8988T (cell line): ENCODE results near the gene HAGH.

Experiments used
- DNase-seq: peaks from one replicate; pipeline ENCODE4 v3.0.0; 2011

Gene HAGH

DNA sequence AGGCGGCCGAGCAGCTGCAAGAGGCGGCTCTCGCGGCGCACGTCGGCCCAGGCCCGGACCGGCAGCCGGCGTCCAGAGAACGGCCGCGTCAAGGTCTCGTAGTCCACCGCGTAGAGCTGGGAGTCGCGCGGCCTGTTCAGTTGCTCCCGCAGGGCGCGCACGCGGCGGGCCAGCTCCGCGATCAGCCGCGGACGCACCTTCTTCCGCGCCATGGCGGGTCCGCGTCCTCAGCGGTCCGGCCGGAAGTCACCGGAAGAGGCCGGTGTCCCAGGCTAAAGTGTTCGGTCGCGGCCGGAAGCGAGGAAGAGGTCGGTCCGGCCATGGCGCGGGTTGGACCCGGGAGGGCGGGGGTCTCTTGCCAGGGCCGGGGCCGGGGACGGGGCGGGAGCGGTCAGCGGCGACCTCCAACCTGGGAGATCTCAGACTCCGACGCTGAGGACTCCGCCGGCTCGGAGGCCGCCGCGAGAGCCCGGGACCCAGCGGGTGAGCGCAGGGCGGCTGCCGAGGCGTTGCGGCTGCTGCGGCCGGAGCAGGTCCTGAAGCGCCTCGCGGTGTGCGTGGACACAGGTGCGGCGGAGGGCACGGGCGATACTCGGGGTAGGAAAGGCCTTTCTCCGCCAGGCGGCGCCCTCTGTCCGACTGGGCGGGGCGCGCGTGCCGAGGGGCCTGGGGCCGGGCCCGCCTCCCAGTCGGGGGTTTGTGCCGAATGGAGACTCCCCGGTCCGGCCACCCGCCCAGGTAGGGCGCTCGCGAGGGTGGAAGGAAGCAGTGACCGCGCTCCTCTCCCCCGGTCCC lies 53.5 kb downstream of the HAGH start, which contains the start of gene MRPS34:
TSS of gene MRPS34 (minus strand) at position 227 of the 795 bp plus-strand sequence. CDS start at position 212, 15 bp downstream.
- DNase-seq: peak; percentile 85

GRCh38 chr16:1772362-1772907 lies 54.2 kb downstream of the HAGH start, which contains the start of gene EME2:
TSS of gene EME2 (plus strand) at chr16:1772810. CDS start at chr16:1773228, 418 bp downstream.
- DNase-seq: no peak

- DNase-seq: no peak
Measured at GRCh38 chr16:1771864-1772361, 54.7 kb downstream of the HAGH start.

- DNase-seq: peak; percentile 79
Measured at GRCh38 chr16:1771188-1771863, 55.3 kb downstream of the HAGH start, which contains the start of gene NME3. TSS of gene NME3 (minus strand) at chr16:1771543. CDS start at chr16:1771534, 9 bp downstream.

GRCh38 chr16:1770328-1771187 lies 56.1 kb downstream of the HAGH start:
- DNase-seq: no peak

- DNase-seq: no peak
Measured at GRCh38 chr16:1769402-1770300, 57.0 kb downstream of the HAGH start.

- DNase-seq: no peak
Measured at GRCh38 chr16:1768767-1769401, 57.7 kb downstream of the HAGH start.

- no peak for DNase-seq
Measured at GRCh38 chr16:1768061-1768766, 58.4 kb downstream of the HAGH start.

- no peak for DNase-seq
Measured at GRCh38 chr16:1767116-1767994, 59.3 kb downstream of the HAGH start.

- no peak for DNase-seq
Measured at GRCh38 chr16:1766701-1767100, 59.9 kb downstream of the HAGH start.

DNA sequence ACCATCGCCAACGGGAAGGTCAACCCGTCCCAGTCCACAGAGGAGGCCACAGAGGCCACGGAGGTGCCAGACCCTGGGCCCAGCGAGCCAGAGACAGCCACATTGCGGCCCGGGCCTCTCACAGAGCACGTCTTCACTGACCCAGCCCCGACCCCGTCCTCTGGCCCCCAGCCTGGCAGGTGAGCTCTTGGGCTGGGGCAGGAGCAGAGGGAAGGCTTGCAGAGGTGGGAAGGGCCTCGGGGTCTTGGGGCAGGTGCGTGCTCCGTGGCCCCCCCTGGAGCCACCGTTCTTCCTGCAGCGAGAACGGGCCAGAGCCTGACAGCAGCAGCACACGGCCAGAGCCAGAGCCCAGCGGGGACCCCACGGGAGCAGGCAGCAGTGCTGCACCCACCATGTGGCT lies 60.4 kb downstream of the HAGH start:
- DNase-seq: no peak

- no peak for DNase-seq
Measured at GRCh38 chr16:1765826-1766225, 60.8 kb downstream of the HAGH start.

DNA sequence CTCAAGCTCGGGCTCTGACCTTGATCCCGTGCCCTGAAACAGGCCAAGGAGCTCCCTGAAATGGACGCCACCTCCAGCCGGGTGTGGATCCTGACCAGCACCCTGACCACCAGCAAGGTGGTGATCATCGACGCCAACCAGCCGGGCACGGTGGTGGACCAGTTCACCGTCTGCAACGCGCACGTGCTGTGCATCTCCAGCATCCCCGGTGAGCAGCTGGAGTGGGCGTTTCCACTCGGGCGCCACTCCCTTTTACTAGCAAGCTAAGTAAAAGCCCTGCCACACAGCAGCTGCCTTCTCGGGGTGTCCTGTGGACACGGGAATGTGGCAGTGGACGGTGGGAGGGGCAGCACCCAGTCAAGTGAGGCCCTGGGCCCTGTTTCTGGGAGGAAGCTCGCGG lies 61.7 kb downstream of the HAGH start:
- DNase-seq: no peak

GRCh38 chr16:1763521-1764511 lies 62.8 kb downstream of the HAGH start:
- peak; percentile 80 for DNase-seq

DNA sequence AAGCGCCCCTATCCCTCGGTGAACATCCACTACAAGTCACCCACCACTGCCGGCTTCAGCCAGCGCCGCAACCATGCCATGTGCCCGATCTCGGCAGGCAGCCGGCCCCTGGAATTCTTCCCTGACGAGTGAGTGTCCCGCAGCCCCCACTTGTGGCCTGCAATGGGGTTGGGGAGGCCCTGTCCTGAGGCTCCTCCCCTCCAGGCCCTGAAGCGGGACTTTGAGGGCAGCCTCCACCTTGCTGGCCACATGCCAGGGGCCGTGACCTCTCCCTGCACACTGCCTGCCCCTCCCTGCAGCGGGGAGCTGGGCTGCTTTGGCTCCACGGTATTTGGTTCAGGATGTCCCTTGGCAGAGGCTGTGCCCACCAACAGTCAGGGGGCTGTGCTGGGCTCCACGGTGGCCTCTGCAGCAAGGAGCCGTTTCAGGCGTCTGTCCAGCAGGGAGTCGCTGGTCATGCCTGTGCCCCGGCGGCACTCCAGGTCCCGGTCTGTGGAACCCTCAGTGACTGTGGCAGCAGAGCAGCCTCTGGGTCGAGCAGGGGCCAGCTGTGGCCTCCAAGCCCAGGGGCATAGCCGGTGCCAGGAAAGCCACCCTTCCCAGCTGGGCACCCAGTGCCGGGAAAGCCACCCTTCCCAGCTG lies 63.6 kb downstream of the HAGH start:
- no peak for DNase-seq

DNA sequence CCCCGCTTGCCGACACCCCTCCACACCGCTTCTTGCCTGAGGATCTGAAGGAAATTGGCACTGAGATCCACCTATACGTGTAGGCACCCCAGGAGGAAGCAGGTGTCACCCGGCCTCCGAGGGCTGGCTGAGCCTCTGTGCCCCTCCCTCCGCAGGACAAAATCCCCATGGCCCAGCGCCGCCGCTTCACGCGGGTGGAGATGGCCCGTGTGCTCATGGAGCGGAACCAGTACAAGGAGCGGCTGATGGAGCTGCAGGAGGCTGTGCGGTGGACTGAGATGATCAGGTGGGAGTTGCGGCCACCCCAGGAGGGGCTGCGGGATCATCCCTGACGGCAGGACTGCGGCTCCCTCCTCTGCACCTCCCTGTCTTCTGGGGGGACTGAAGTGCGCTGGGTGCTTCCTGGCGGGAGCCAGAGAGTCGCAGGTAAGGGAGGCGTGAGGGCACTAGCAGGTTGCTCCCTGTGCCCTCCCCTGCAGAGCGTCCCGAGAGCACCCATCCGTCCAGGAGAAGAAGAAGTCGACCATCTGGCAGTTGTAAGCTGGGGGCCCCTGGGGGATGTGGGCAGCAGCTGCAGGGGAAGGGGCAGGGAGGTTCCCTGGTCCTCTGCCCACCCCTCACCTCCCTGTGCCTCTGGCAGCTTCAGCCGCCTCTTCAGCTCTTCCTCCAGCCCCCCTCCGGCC lies 64.3 kb downstream of the HAGH start:
- DNase-seq: no peak

GRCh38 chr16:1761751-1762150 lies 64.9 kb downstream of the HAGH start:
- no peak for DNase-seq
